HUES6 (cell line): ENCODE data around the gene NRP2.

Source experiments
- H3K27ac ChIP-seq: 2 replicates; pipeline ENCODE4 v1.7.0; 2013; ENCODE audit warnings: low read depth, mild to moderate bottlenecking, low read length, inconsistent platforms
- H3K27me3 ChIP-seq: 2 replicates; pipeline ENCODE4 v1.6.1; 2013; ENCODE audit warnings: low read length; ENCODE audit not compliant: control insufficient read depth, insufficient read depth
- H3K36me3 ChIP-seq: 2 replicates; pipeline ENCODE4 v1.6.1; 2013; ENCODE audit warnings: low read length; ENCODE audit not compliant: control insufficient read depth, insufficient read depth
- H3K4me1 ChIP-seq: 2 replicates; pipeline ENCODE4 v1.6.1; 2013; ENCODE audit warnings: low read length; ENCODE audit not compliant: control insufficient read depth, insufficient read depth
- H3K4me3 ChIP-seq: 2 replicates; pipeline ENCODE4 v1.5.1; 2013; ENCODE audit warnings: low read depth, low read length
- H3K9ac ChIP-seq: one replicate; pipeline ENCODE4 v1.6.1; 2013; ENCODE audit warnings: mild to moderate bottlenecking, low read length
- H3K9me3 ChIP-seq: 2 replicates; pipeline ENCODE4 v1.6.1; 2013; ENCODE audit warnings: low read depth, low read length; ENCODE audit not compliant: control insufficient read depth, insufficient read depth

The NRP2 gene

GRCh38 chr2:205646680-205647079 lies 35.6 kb upstream of the NRP2 start:
- peaks cover 31% of the 10 kb centered on the region for H3K4me1 ChIP-seq
- H3K4me3 ChIP-seq, result no peak overlapping the region
- no peaks in the 10 kb centered on the region for H3K27me3 ChIP-seq
- no peak overlapping the region for H3K27ac ChIP-seq
- no peaks in the 10 kb centered on the region for H3K36me3 ChIP-seq
- H3K9ac ChIP-seq, result no peak overlapping the region
- H3K9me3 ChIP-seq, result no peaks in the 10 kb centered on the region

- H3K27me3 ChIP-seq, result no peaks in the 10 kb centered on the region
- H3K4me1 ChIP-seq, result peaks cover 22% of the 10 kb centered on the region
- H3K9ac ChIP-seq, result no peak overlapping the region
- no peak overlapping the region for H3K4me3 ChIP-seq
- no peaks in the 10 kb centered on the region for H3K9me3 ChIP-seq
- H3K36me3 ChIP-seq, result no peaks in the 10 kb centered on the region
- H3K27ac ChIP-seq, result peak overlapping the region; percentile 22; the same call in 1 of the 2 replicates
Measured at GRCh38 chr2:205650450-205650849, 31.9 kb upstream of the NRP2 start.

DNA sequence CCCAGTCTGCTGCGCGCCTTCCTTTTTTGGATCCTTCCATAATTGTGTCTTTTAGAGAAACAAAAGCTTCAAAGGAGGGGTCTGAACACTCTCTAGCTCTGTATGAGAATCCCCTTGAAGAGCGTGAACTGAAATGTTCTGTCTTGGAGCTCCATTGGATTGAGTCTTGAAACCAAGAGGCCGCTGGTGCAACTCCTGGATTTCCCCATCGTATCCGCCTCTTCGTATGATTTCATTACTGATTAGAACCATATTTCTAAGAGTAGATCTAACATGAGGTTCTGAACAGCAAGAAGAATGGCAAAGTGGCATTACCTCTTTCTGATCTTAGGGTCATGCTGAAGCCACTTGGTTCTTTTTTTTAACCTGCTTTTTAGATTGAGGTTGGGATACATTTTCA lies 31.4 kb upstream of the NRP2 start:
- Histone ChIP-seq H3K27me3 (no peaks in the 10 kb centered on the region), H3K9me3 (no peaks in the 10 kb centered on the region)

GRCh38 chr2:205651719-205652118 lies 30.6 kb upstream of the NRP2 start:
- Histone ChIP-seq H3K4me1 (peaks cover 19% of the 10 kb centered on the region), H3K4me3 (no peak overlapping the region), H3K36me3 (no peaks in the 10 kb centered on the region), H3K27me3 (no peaks in the 10 kb centered on the region), H3K27ac (no peak overlapping the region), H3K9ac (no peak overlapping the region), H3K9me3 (no peaks in the 10 kb centered on the region)

More for the DNA sequence above, 31.4 kb upstream of the NRP2 start:
- no peaks in the 10 kb centered on the region for H3K36me3 ChIP-seq
- H3K27ac ChIP-seq, result peak overlapping the region; percentile 22; the same call in 1 of the 2 replicates
- H3K4me1 ChIP-seq, result peaks cover 22% of the 10 kb centered on the region
- H3K4me3 ChIP-seq, result no peak overlapping the region
- H3K9ac ChIP-seq, result no peak overlapping the region

DNA sequence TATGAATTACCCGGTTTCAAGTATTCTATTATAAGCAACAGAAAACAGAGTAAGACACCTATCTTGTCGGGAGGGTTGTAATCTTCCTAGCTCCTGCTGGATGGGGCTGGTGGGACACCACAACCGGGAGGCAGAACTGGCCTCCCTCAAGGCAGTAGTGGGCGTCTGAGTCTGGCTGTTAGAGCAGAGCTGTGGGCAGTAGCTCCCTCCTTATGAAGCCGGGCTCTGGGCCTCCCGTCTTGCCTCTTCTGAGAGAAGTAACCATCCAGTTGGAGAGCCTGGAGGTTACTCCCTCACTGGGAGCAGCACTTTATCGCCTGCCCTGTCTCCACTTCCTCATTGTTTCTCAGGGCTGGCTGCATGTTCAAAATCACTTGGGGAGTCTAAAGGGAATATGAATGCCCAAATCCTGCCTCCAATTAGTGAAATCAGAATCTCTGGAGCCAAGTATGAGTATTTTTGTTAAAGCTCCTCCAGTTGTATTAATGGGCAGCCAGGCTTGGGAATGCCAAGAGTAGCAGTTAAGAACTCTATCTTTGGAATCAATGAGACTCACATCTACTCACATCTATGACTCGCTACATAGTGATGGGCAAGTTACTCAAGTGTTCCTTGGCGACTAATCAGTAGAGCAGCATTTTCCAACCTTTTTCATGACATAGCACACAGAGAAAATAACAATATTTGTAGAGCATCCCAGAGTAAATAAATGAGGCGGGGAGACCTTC lies 27.3 kb upstream of the NRP2 start:
- Histone ChIP-seq H3K4me3 (no peak overlapping the region), H3K9me3 (no peaks in the 10 kb centered on the region), H3K9ac (no peak overlapping the region), H3K27ac (no peak overlapping the region), H3K27me3 (no peaks in the 10 kb centered on the region), H3K36me3 (no peaks in the 10 kb centered on the region), H3K4me1 (peaks cover 13% of the 10 kb centered on the region)

- no peak overlapping the region for H3K27ac ChIP-seq
- no peaks in the 10 kb centered on the region for H3K36me3 ChIP-seq
- no peaks in the 10 kb centered on the region for H3K27me3 ChIP-seq
- no peak overlapping the region for H3K9ac ChIP-seq
- H3K4me3 ChIP-seq, result no peak overlapping the region
- H3K9me3 ChIP-seq, result no peaks in the 10 kb centered on the region
- peaks cover 8% of the 10 kb centered on the region; the same call in 1 of the 2 replicates for H3K4me1 ChIP-seq
Measured at GRCh38 chr2:205655779-205656456, 26.4 kb upstream of the NRP2 start.

DNA sequence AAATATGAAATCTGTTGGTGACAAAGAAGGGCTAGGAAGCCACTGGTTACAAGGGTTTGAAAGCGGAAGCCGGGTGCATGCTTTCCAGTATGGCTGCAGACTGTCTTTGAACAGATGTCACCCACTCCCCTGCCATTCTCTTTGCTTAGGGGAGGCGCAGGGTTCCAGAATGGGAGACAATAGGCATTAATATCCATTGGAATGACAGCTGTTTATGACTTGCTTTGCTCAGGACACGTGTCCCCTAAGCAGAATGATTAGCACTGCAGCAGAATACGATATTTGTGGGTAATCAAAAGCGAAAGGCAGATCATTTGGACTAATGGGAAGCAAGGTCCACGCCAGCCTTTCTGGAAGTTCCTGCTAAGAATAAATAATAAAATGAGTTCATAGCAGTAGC lies 25.8 kb upstream of the NRP2 start:
- Histone ChIP-seq H3K36me3 (no peaks in the 10 kb centered on the region), H3K27me3 (no peaks in the 10 kb centered on the region), H3K4me3 (no peak overlapping the region), H3K27ac (no peak overlapping the region), H3K9ac (no peak overlapping the region), H3K9me3 (no peaks in the 10 kb centered on the region), H3K4me1 (peaks cover 8% of the 10 kb centered on the region; the same call in 1 of the 2 replicates)

DNA sequence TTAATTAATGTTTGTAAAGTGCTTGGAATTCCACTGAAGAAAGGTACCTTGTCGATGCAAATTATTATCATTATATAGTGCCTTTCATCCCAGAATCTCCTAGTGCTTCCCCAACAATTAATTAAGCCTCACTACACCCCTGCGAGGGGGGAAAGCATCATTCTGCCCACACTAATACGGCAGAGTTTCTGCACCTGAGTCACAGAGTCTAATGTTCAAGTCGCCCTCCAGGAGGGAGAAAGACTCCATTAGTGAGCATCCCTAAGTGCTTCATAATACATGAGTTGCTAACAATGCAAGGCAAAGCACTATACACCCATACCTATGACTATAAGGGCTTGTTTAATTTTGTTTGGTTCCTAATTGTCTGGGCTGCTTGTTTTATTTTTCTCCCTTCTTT lies 25.4 kb upstream of the NRP2 start:
- Histone ChIP-seq H3K4me3 (no peak overlapping the region), H3K9ac (no peak overlapping the region), H3K27ac (no peak overlapping the region), H3K36me3 (no peaks in the 10 kb centered on the region), H3K4me1 (peaks cover 8% of the 10 kb centered on the region; the same call in 1 of the 2 replicates), H3K27me3 (no peaks in the 10 kb centered on the region), H3K9me3 (no peaks in the 10 kb centered on the region)

GRCh38 chr2:205657579-205657978 lies 24.7 kb upstream of the NRP2 start:
- Histone ChIP-seq H3K4me3 (no peak overlapping the region), H3K9me3 (no peaks in the 10 kb centered on the region), H3K27me3 (no peaks in the 10 kb centered on the region), H3K27ac (no peak overlapping the region), H3K9ac (no peak overlapping the region), H3K36me3 (no peaks in the 10 kb centered on the region), H3K4me1 (peaks cover 8% of the 10 kb centered on the region; the same call in 1 of the 2 replicates)

- Histone ChIP-seq H3K27ac (no peak overlapping the region), H3K27me3 (no peaks in the 10 kb centered on the region), H3K36me3 (no peaks in the 10 kb centered on the region), H3K9ac (no peak overlapping the region), H3K4me1 (peaks cover 8% of the 10 kb centered on the region; the same call in 1 of the 2 replicates), H3K4me3 (no peak overlapping the region), H3K9me3 (no peaks in the 10 kb centered on the region)
Measured at GRCh38 chr2:205658068-205658467, 24.2 kb upstream of the NRP2 start.

DNA sequence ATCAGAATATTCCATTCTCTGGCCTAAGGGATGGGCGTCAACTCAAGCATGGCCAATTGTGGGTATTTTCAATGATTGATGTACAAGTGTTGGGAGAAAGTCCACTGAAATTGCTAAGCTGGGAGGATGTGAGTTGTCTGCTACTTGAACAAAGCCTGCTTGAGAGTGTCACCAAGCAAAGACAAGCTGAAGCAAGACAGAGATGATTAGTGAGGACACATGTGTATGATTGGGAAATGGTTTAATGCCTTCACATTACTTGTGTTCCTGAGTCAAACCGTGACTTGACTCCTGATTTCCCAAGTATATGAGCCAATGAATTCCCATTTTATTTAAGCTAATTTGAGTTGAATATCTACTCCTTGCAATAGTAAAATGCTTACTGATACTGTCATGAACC lies 23.7 kb upstream of the NRP2 start:
- Histone ChIP-seq H3K4me3 (no peak overlapping the region), H3K9ac (no peak overlapping the region), H3K9me3 (no peaks in the 10 kb centered on the region), H3K27me3 (no peaks in the 10 kb centered on the region), H3K36me3 (no peaks in the 10 kb centered on the region), H3K4me1 (peaks cover 8% of the 10 kb centered on the region; the same call in 1 of the 2 replicates), H3K27ac (no peak overlapping the region)
